Mesodermal cell (in vitro differentiated cells): ENCODE results near the gene SRP14. TPM values are rescaled to one million over a fixed set of nuclear protein-coding genes. Genes with fewer than 3 reads are reported as not detected.
A peak's percentile ranks its signal among the peaks of the same experiment; 100 is the strongest.

ENCODE experiments used
- H3K27ac ChIP-seq: 2 replicates; pipeline ENCODE4 v1.7.0; 2013; ENCODE audit warnings: mild to moderate bottlenecking, low read depth, low read length, moderate library complexity; ENCODE audit not compliant: severe bottlenecking
- H3K36me3 ChIP-seq: 2 replicates; pipeline ENCODE4 v1.7.1; 2013; ENCODE audit warnings: mild to moderate bottlenecking, low read length, moderate library complexity; ENCODE audit not compliant: control insufficient read depth, insufficient read depth
- H3K4me1 ChIP-seq: one replicate; pipeline ENCODE4 v1.7.1; 2013; ENCODE audit warnings: mild to moderate bottlenecking, low read length; ENCODE audit not compliant: insufficient read depth, control insufficient read depth, poor library complexity, severe bottlenecking
- H3K4me3 ChIP-seq: 2 replicates; pipeline ENCODE4 v1.7.0; 2013; ENCODE audit warnings: low read length, control low read depth, mild to moderate bottlenecking; ENCODE audit not compliant: insufficient read depth, poor library complexity, severe bottlenecking; ENCODE audit errors: extremely low read depth
- H3K9me3 ChIP-seq: 2 replicates; pipeline ENCODE4 v1.7.1; 2013; ENCODE audit warnings: mild to moderate bottlenecking, low read length, moderate library complexity; ENCODE audit not compliant: control insufficient read depth
- WGBS, 2 experiments: methylation state at CpG; one replicate each; pipeline ENCODE4 v1.1.5; 2013; ENCODE audit warnings: missing lambda C conversion rate in 2 of 2; ENCODE audit not compliant: insufficient coverage in 2 of 2; 5-methylcytosine and 5-hydroxymethylcytosine counted together
- polyA plus RNA-seq, 2 experiments: library from polyadenylated mRNA; stranded (reverse); fragments of 50-300 nt; gene quantifications; one replicate each; pipeline ENCODE4 v1.2.3, GENCODE V29; 2013

SRP14 gene, protein sequence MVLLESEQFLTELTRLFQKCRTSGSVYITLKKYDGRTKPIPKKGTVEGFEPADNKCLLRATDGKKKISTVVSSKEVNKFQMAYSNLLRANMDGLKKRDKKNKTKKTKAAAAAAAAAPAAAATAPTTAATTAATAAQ
- polyA plus RNA-seq (2013, experiment 1 of 2): 633 TPM
- polyA plus RNA-seq (2013, experiment 2 of 2): 649 TPM

DNA sequence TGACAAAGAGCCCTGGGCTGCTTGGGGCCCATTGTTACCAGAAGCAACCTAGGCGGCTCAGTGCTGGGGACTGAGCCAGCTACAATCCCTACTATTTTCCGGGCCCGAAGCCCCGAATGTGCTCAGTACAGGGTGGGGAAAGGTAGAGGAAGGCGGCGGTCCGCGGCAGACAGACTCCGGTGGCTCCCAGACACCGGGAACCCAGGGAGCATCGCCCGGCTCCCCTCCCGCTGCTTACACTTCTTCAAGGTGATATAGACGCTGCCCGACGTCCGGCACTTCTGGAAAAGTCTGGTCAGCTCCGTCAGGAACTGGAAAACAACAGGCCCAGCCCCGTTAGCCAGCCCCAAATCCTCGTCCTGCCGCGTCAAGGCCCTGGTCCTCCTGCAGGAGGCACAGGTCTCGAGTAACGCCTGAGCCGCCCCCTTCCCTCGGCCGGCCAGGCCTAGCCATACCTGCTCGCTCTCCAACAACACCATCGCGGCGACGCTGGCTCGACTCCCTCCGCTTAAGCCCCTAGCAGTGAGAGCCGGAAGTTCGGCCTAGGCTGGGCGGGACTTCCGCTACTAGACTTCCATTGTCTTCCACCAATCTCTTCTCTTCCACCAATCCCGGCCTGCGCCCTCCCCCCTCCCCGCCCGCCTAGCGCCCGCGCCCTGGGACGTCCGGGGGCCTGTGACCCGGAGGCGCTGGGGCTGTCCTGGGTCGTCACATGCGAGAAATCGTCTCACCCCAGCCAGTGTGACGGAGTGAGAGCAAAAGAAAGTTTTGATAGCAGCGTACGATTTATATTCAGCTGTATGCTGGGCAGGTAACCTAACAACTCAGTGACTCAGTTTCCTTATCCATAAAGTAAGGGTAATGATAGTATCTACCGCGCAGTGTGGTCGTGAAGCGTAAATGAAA lies at the start of gene SRP14:
TSS of gene SRP14 (minus strand) at position 544 of the 906 bp plus-strand sequence. CDS start at position 479, 65 bp downstream.
- WGBS, 2 experiments: 0 to 1% methylated on average over 37 to 44 of the region's 59 CpGs
- Histone ChIP-seq H3K27ac (peak within 1 kb of the TSS; percentile 91), H3K9me3 (no peaks in the 10 kb centered on the region), H3K4me3 (peak within 1 kb of the TSS; percentile 80), H3K4me1 (no peaks in the 10 kb centered on the region), H3K36me3 (peaks cover 44% of the 10 kb centered on the region)

DNA sequence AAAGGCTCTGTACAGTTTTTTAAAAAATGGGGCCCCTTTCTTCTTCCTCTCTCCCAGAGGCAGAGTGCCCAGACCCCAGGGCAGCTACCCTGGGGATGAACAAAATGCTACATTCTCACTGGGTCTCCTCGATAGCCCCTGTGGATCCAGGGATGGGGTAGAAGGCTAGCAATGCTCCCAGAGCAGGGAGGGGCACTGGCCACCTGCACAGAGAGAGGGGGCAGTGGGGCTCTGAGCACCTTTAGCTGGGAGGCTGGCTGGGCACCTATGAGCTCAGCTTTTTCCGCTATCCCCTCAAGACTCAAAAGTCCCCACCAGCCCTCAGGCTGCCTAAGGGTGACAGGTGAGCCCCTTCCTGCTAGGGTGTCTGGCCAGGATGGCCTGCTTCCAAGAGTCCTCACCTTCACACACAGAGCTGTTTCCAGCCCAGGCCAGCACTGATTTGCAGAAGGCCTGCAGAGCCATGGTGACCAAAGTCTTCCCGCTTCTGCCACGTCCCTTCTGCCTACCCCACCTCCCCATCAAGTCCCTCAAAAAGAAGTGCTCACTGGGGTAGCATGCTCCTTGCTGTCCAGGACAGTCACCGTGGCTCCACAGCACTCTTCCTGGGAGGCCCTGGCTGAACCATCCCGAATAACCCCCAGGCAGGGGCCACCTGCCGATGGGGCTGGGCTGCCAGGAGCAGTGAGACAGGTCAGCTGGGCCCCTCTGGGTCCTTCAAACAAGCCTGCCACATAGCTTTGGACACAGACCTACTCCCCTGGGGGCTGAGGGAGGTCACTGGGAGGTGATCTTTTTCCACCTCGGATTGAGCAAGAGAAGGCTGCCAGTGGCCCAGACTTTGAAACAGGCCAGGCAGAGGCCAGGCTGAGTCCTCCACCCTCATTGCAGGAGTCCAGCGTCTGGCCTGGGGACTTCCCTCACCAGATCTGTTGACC lies 49.3 kb upstream of the SRP14 start:
- 49 to 61% methylated on average over 5 to 7 of the region's 9 CpGs for WGBS, 2 experiments
- Histone ChIP-seq H3K27ac (peak overlapping the region; percentile 92), H3K4me1 (peaks cover 88% of the 10 kb centered on the region), H3K4me3 (no peak overlapping the region), H3K9me3 (no peaks in the 10 kb centered on the region), H3K36me3 (peaks cover 34% of the 10 kb centered on the region)

DNA sequence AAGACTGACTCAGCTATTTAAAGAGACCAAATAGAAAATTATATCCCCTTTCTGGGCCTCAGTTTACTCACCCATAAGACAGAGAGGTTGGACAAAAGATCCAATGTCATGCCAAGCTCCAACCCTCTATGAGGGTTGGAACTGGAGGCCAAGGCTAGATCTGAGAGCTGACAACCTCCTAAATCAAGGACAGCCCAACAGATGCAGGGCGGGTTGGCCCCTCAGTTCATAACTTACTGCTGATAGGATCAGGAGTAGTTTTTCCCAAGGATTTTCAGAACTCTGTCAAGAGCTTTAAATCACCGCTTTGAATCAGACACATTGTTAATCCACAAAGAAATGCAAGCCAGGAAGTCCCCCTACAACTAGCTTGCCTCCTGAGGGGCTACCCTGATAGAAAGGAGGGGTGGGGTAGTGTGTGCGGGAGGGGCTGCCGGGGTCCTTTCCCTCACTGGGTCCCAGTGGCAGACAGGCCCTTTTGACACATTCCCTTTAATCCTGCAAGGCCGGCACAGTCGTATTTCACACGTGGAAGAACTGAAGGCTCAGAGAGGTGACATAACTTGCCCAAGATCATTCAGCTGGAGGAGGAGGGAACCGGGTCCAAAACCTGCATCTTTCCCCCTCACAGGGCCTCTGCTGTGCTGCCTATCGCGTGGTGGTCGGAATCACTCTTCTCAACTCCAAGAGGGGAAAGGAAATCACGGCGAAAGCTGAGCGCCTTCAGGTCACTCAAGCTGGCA lies 48.3 kb upstream of the SRP14 start:
- Histone ChIP-seq H3K36me3 (peaks cover 28% of the 10 kb centered on the region), H3K9me3 (no peaks in the 10 kb centered on the region), H3K4me1 (peaks cover 88% of the 10 kb centered on the region), H3K4me3 (no peak overlapping the region), H3K27ac (peak overlapping the region; percentile 92)
- 19 to 43% methylated on average over 4 to 9 of the region's 14 CpGs for WGBS, 2 experiments

DNA sequence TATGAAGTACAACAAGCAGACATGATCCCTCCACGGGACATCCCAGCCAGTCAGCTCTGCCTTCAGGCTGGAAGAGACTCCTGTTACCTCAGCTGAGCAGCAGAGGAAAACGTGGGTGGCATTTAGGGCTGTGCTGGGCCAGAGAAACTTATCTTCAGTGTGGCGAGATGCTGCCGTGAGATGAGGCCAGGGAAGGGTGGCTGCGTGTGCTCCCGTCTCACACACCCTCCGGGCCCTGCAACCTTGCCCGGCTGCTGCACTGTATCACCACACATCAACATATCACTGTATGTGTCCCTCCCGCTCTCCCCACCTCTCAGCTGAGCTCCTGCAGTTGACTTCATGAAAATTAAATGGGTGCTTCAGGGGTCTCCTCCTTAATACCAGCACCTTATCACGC lies 46.3 kb upstream of the SRP14 start:
- peaks cover 11% of the 10 kb centered on the region for H3K36me3 ChIP-seq
- peak overlapping the region; percentile 3 for H3K27ac ChIP-seq
- no peak overlapping the region for H3K4me3 ChIP-seq
- 69 to 84% methylated on average over 6 to 9 of the region's 10 CpGs for WGBS, 2 experiments
- H3K4me1 ChIP-seq: peaks cover 84% of the 10 kb centered on the region
- H3K9me3 ChIP-seq: no peaks in the 10 kb centered on the region

DNA sequence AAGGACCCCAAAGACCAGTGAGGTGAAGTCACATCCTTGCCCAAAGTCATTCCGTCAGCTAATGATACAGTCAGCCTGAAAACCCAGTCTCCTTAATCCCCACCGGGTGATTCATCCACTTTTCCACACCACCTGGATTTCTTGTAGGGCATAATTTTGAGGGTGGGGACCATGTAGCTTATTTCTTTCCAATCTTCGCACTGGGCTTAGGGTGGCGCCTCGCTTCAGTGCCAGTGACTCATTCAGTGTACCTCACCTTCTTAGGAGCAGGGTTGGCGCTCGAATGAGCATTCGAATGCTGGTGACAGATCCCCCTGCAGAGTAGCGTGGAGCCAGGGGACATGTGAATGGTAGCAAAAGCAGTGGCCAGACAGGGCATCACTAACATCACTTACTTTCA lies 45.7 kb upstream of the SRP14 start:
- Histone ChIP-seq H3K4me3 (no peak overlapping the region), H3K4me1 (peaks cover 81% of the 10 kb centered on the region), H3K27ac (no peak overlapping the region), H3K9me3 (no peaks in the 10 kb centered on the region), H3K36me3 (peaks cover 4% of the 10 kb centered on the region)
- WGBS, 2 experiments: 93 to 97% methylated on average over 3 to 6 of the region's 9 CpGs

DNA sequence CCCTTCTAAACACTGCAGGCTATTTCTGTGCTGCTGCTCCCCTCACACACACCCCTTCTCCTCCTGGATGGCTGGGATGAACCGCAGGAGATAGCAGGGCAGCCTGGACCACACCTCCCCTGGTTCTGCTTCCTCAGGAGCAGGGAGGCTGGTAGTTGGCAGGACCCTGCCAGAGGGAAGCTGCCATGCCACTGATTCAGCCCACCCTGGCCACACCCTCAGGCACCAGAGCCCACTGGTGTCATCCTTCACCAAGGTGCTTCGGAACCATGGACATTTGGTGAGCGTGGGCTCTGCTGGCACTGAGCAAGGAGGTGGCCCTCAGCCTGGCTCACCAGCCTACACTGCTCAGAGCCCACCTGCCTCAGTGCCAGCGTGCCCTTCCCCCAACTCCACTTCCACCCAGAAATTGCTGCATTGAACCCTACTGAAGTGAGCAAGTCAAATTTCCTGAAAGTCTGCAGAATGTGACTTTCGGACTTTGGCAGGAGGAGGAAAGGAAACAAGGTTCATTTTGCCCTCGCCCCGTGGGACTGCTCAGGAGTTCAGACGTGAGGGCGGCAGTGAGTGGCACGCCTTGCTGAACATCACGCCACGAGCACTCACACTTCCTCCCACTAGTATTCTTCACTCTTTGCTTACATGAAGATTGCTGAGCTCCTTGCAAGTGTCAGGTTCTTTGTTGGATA lies 43.4 kb upstream of the SRP14 start:
- Histone ChIP-seq H3K9me3 (no peaks in the 10 kb centered on the region), H3K36me3 (no peaks in the 10 kb centered on the region), H3K4me1 (peaks cover 58% of the 10 kb centered on the region), H3K4me3 (no peak overlapping the region), H3K27ac (peak overlapping the region; percentile 99)
- 82 to 84% methylated on average over 6 to 12 of the region's 12 CpGs for WGBS, 2 experiments

- Histone ChIP-seq H3K4me1 (peaks cover 52% of the 10 kb centered on the region), H3K36me3 (no peaks in the 10 kb centered on the region), H3K9me3 (no peaks in the 10 kb centered on the region), H3K27ac (peak overlapping the region; percentile 99), H3K4me3 (peak overlapping the region; percentile 27)
- 5 to 10% methylated on average over 12 of the region's 12 CpGs for WGBS, 2 experiments
Measured at GRCh38 chr15:40081691-40082194, 42.8 kb upstream of the SRP14 start.

DNA sequence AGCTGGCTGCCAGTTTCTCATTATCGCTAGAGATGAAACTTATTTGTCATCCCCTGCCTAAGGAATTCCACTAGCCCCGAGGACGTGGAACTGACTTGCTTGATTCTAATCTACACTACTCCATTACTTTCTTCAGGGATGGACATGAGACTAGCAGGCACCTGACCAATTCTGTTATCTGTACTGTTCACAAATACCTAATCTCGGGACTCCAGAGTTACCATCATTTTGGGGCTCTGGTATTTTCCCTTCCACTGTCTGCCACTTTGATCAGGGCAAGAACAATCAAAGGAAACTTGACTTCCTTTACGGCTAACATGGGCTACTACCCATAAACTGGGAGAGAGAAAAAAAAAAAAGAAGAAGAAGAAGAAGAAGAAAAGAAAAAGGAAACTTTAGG lies 41.9 kb upstream of the SRP14 start:
- H3K4me1 ChIP-seq: peaks cover 56% of the 10 kb centered on the region
- H3K4me3 ChIP-seq: peak overlapping the region; percentile 27
- 63 to 65% methylated on average over 3 to 4 of the region's 5 CpGs for WGBS, 2 experiments
- H3K9me3 ChIP-seq: no peaks in the 10 kb centered on the region
- no peaks in the 10 kb centered on the region for H3K36me3 ChIP-seq
- peak overlapping the region; percentile 99 for H3K27ac ChIP-seq

DNA sequence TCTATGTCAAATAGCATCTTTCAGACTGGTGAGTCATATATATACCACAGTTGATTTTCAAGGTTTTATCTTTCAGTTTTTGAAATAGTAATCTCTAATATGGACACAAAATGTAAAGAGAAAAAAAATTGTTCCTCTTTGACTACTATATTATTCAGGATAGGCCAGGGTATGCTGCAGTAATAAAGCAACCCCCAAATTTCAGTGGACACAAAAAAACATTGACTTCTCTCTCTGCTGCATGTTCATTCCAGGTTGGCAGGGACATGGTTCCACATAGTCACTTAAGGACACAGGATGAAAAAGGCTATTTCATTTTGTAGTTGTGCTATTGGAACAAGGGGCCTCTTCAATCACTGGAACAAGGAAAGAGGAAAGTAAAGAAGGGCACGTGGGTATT lies 41.1 kb upstream of the SRP14 start:
- Histone ChIP-seq H3K4me1 (peaks cover 56% of the 10 kb centered on the region), H3K27ac (peak overlapping the region; percentile 99), H3K4me3 (no peak overlapping the region), H3K9me3 (no peaks in the 10 kb centered on the region), H3K36me3 (no peaks in the 10 kb centered on the region)
- WGBS, 2 experiments: 100% methylated on average over 1 of the region's 1 CpG
